WTC11 (cell line): Measurements from ENCODE around the gene CORIN.

Experiments
- JUN ChIP-seq: sonication (generic); formaldehyde crosslinking; IDR thresholded peaks from 2 replicates; pipeline ENCODE4 v1.8.0; 2023; ENCODE audit warnings: mild to moderate bottlenecking, missing genetic modification reagents
- MAX ChIP-seq: sonication (generic); formaldehyde crosslinking; IDR thresholded peaks from 2 replicates; pipeline ENCODE4 v1.8.0; 2022; ENCODE audit warnings: mild to moderate bottlenecking, missing genetic modification reagents
- USF1 ChIP-seq: sonication (generic); formaldehyde crosslinking; IDR thresholded peaks from 2 replicates; pipeline ENCODE4 v1.8.0; 2022; ENCODE audit warnings: mild to moderate bottlenecking, missing genetic modification reagents
- TF ChIP-seq, protein P1 (sequence below): fragments of 200-600 bp; IDR thresholded peaks from 2 replicates; pipeline ENCODE4 v1.8.0; 2022; ENCODE audit warnings: antibody characterized with exemption

DNA sequence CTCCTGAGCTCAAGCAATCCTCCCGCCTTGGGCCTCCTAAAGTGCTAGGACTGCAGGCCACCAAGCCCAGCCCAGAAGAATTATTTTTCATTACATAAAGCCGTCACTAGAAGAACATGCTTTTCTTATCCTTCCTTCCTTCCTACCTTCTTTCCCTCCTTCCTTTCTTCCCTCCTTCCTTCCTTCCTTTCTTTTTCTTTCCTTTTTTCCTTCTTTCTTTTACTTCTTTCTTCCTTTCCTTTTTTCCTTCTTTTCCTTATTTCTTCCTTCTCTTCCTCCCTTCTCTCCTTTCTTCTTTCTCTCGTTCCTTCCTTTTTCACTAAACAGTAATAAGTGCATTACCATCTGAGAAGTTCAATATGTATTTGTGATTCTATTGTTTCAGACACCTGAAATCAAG lies 231.4 kb downstream of the CORIN start:
- TF ChIP-seq JUN (CRISPR knock-in tag) (no peak), MAX (no peak), USF1 (no peak)
- TF ChIP-seq, protein P1, sequence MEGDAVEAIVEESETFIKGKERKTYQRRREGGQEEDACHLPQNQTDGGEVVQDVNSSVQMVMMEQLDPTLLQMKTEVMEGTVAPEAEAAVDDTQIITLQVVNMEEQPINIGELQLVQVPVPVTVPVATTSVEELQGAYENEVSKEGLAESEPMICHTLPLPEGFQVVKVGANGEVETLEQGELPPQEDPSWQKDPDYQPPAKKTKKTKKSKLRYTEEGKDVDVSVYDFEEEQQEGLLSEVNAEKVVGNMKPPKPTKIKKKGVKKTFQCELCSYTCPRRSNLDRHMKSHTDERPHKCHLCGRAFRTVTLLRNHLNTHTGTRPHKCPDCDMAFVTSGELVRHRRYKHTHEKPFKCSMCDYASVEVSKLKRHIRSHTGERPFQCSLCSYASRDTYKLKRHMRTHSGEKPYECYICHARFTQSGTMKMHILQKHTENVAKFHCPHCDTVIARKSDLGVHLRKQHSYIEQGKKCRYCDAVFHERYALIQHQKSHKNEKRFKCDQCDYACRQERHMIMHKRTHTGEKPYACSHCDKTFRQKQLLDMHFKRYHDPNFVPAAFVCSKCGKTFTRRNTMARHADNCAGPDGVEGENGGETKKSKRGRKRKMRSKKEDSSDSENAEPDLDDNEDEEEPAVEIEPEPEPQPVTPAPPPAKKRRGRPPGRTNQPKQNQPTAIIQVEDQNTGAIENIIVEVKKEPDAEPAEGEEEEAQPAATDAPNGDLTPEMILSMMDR: no peak
